ENCODE results near the gene THBD.

- TF ChIP-seq CTCF (IDR thresholded peaks at IDR 0.05) (no peak), POLR2A (IDR thresholded peaks at IDR 0.05) (no peak)
Observed at GRCh38 chr20:23066772-23067171, 17.3 kb upstream of the THBD start.
